DOHH2 (cell line): ENCODE results near the gene NBEA.

Experiments
- H3F3A ChIP-seq: fragments of 200-600 bp; sonication (generic), shearing (Covaris generic); 2 replicates; pipeline ENCODE4 v1.6.0; 2016; ENCODE audit warnings: antibody characterized with exemption, mild to moderate bottlenecking; ENCODE audit not compliant: control insufficient read depth, insufficient read depth
- H3K27ac ChIP-seq: fragments of 200-600 bp; sonication (generic); 2 replicates; pipeline ENCODE4 v1.5.1; 2014; ENCODE audit warnings: low read depth, mild to moderate bottlenecking, low read length, moderate library complexity
- H3K27me3 ChIP-seq: fragments of 200-600 bp; sonication (generic); 2 replicates; pipeline ENCODE4 v1.6.1; 2014; ENCODE audit warnings: mild to moderate bottlenecking, low read length, mixed read lengths; ENCODE audit not compliant: control insufficient read depth
- H3K36me3 ChIP-seq: fragments of 200-600 bp; sonication (generic); 2 replicates; pipeline ENCODE4 v1.6.1; 2014; ENCODE audit warnings: mild to moderate bottlenecking, low read length, moderate library complexity, mixed read lengths; ENCODE audit not compliant: control insufficient read depth
- H3K4me1 ChIP-seq: fragments of 200-600 bp; sonication (generic); 2 replicates; pipeline ENCODE4 v1.6.1; 2014; ENCODE audit warnings: mild to moderate bottlenecking, low read length, mixed read lengths; ENCODE audit not compliant: control insufficient read depth
- H3K4me2 ChIP-seq: fragments of 200-600 bp; sonication (generic); 2 replicates; pipeline ENCODE4 v1.6.0; 2014; ENCODE audit warnings: mild to moderate bottlenecking, low read length, moderate library complexity
- H3K4me3 ChIP-seq: fragments of 200-600 bp; sonication (generic); 2 replicates; pipeline ENCODE4 v1.5.1; 2014; ENCODE audit warnings: mild to moderate bottlenecking, low read length, mixed read lengths
- H3K79me2 ChIP-seq: fragments of 200-600 bp; sonication (generic); 2 replicates; pipeline ENCODE4 v1.6.1; 2014; ENCODE audit warnings: mild to moderate bottlenecking, low read length, mixed read lengths; ENCODE audit not compliant: control insufficient read depth
- H3K9me2 ChIP-seq: fragments of 200-600 bp; sonication (generic); replicated peaks from 2 replicates; pipeline ENCODE4 v1.6.1; 2014; ENCODE audit warnings: mild to moderate bottlenecking, low read length, mixed read lengths; ENCODE audit not compliant: control insufficient read depth
- H3K9me3 ChIP-seq: fragments of 200-600 bp; sonication (generic); 2 replicates; pipeline ENCODE4 v1.6.1; 2014; ENCODE audit warnings: antibody characterized with exemption, low read length, mixed read lengths; ENCODE audit not compliant: control insufficient read depth, insufficient read depth
- H4K20me1 ChIP-seq: fragments of 200-600 bp; sonication (generic); 2 replicates; pipeline ENCODE4 v1.6.0; 2014; ENCODE audit warnings: low read depth, mild to moderate bottlenecking, antibody characterized with exemption, low read length, moderate library complexity; ENCODE audit not compliant: control insufficient read depth, insufficient read depth
- CTCF ChIP-seq: fragments of 200-600 bp; sonication (generic); IDR thresholded peaks from one replicate; pipeline ENCODE4 v1.5.1; 2014; ENCODE audit warnings: antibody characterized with exemption, mild to moderate bottlenecking, low read depth, low read length; ENCODE audit not compliant: poor library complexity, severe bottlenecking
- EZH2phosphoT487 ChIP-seq: fragments of 200-600 bp; sonication (generic); IDR thresholded peaks from 2 replicates; pipeline ENCODE4 v1.6.1; 2017; ENCODE audit warnings: borderline replicate concordance, mild to moderate bottlenecking, antibody characterized with exemption, low read length, moderate library complexity, mixed read lengths

The NBEA gene

GRCh38 chr13:35561540-35561939 lies 619.5 kb downstream of the NBEA start:
- H3K4me3 ChIP-seq, result no peak overlapping the region
- H3K4me2 ChIP-seq, result no peak overlapping the region
- H3K9me2 ChIP-seq, result no peaks in the 10 kb centered on the region; the same call in 1 of the 2 replicates
- H3K27ac ChIP-seq, result no peak overlapping the region
- H3K9me3 ChIP-seq, result no peaks in the 10 kb centered on the region
- no peaks in the 10 kb centered on the region for H3K27me3 ChIP-seq
- H3K36me3 ChIP-seq, result no peaks in the 10 kb centered on the region
- no peaks in the 10 kb centered on the region for H3F3A ChIP-seq
- TF ChIP-seq EZH2phosphoT487 (no peak), CTCF (no peak)
- no peaks in the 10 kb centered on the region for H3K79me2 ChIP-seq
- H3K4me1 ChIP-seq, result peaks cover 5% of the 10 kb centered on the region; the same call in 1 of the 2 replicates
- H4K20me1 ChIP-seq, result no peaks in the 10 kb centered on the region

GRCh38 chr13:35565273-35565672 lies 623.2 kb downstream of the NBEA start:
- TF ChIP-seq CTCF, result no peak
- no peak for TF ChIP-seq EZH2phosphoT487
- no peaks in the 10 kb centered on the region; the same call in 1 of the 2 replicates for H3K9me2 ChIP-seq
- no peak overlapping the region for H3K4me3 ChIP-seq
- no peaks in the 10 kb centered on the region for H3K4me1 ChIP-seq
- no peak overlapping the region for H3K27ac ChIP-seq
- H3K79me2 ChIP-seq, result no peaks in the 10 kb centered on the region
- H3K4me2 ChIP-seq, result no peak overlapping the region
- H3F3A ChIP-seq, result no peaks in the 10 kb centered on the region
- no peaks in the 10 kb centered on the region for H3K27me3 ChIP-seq
- H3K9me3 ChIP-seq, result no peaks in the 10 kb centered on the region
- H3K36me3 ChIP-seq, result no peaks in the 10 kb centered on the region
- H4K20me1 ChIP-seq, result no peaks in the 10 kb centered on the region

- TF ChIP-seq CTCF, result no peak
- no peak for TF ChIP-seq EZH2phosphoT487
- no peak overlapping the region for H3K4me3 ChIP-seq
- no peaks in the 10 kb centered on the region for H3F3A ChIP-seq
- no peaks in the 10 kb centered on the region for H4K20me1 ChIP-seq
- no peaks in the 10 kb centered on the region for H3K36me3 ChIP-seq
- H3K4me1 ChIP-seq, result no peaks in the 10 kb centered on the region
- H3K79me2 ChIP-seq, result no peaks in the 10 kb centered on the region
- H3K27me3 ChIP-seq, result no peaks in the 10 kb centered on the region
- H3K9me3 ChIP-seq, result no peaks in the 10 kb centered on the region
- no peaks in the 10 kb centered on the region for H3K9me2 ChIP-seq
- no peak overlapping the region for H3K27ac ChIP-seq
- H3K4me2 ChIP-seq, result no peak overlapping the region
Measured at GRCh38 chr13:35566340-35566739, 624.3 kb downstream of the NBEA start.

GRCh38 chr13:35567406-35567980 lies 625.4 kb downstream of the NBEA start:
- no peaks in the 10 kb centered on the region for H3K27me3 ChIP-seq
- H3K79me2 ChIP-seq, result no peaks in the 10 kb centered on the region
- no peaks in the 10 kb centered on the region for H3K36me3 ChIP-seq
- H3K4me3 ChIP-seq, result no peak overlapping the region
- no peaks in the 10 kb centered on the region for H4K20me1 ChIP-seq
- H3F3A ChIP-seq, result no peaks in the 10 kb centered on the region
- no peak overlapping the region for H3K27ac ChIP-seq
- H3K4me1 ChIP-seq, result peaks cover 7% of the 10 kb centered on the region
- H3K9me3 ChIP-seq, result no peaks in the 10 kb centered on the region
- H3K9me2 ChIP-seq, result no peaks in the 10 kb centered on the region
- no peak overlapping the region for H3K4me2 ChIP-seq
- TF ChIP-seq EZH2phosphoT487, result no peak
- no peak for TF ChIP-seq CTCF
